Measurements from ENCODE around the gene CYTH1.
"Not testable (repeated sequence)": the region's sequence is repeated elsewhere in the genome, so short reads cannot be mapped to it uniquely, and the experiment has no call there.

CYTH1 gene

GRCh38 chr17:78787444-78787843 is 5.4 kb upstream of the CYTH1 start:
- DNase-seq (ENCODE audit: low read depth, low spot score) = no peak

DNA sequence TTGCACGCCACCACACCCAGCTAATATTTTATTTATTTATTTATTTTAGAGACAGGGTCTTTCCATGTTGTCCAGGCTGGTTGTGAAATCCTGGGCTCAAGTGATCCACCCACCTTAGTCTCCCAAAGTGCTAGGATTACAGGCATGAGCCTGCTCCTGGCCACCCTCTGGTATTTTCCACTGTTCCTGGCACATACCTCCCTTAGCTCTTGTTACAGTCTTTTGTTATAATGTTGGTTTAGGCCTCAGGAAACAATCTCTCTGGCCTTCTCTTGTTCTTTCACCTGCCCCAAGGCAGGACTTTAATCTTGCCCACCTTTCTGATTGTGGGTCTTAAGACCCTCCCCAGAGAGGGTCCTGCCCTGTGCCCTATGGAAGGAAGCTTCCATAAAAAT is 3.6 kb upstream of the CYTH1 start:
- DNase-seq (ENCODE audit: low read depth, low spot score) = no peak

DNA sequence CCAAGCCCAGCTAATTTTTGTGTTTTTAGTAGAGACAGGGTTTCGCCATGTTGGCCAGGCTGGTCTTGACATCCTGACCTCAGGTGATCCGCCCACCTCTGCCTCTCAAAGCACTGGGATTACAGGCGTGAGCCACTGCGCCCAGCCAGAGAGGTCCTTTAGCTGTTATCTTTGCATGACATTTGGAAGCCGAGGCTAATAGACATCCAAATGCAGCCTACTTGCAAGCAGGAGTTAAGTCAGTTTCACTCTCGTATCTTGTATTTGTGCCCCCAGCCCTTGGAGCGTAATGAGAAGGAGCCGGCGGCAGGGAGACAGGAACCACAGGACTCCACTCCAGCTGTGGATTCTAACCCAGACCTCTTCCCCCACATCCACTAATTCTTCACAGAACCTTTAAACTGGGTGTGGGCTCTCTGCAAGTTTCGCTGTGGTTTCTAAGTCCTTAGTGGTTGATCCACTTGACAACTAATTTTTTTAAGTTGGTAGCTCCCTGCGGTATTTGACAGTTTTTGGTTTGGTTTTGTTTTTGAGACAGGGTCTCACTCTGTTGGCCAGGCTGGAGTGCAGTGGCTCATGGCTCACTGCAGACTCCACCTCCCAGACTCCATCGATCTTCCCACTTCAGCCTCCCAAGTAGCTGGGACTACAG is 3.1 kb upstream of the CYTH1 start:
- DNase-seq (ENCODE audit: low read depth, low spot score) = no peak

DNA sequence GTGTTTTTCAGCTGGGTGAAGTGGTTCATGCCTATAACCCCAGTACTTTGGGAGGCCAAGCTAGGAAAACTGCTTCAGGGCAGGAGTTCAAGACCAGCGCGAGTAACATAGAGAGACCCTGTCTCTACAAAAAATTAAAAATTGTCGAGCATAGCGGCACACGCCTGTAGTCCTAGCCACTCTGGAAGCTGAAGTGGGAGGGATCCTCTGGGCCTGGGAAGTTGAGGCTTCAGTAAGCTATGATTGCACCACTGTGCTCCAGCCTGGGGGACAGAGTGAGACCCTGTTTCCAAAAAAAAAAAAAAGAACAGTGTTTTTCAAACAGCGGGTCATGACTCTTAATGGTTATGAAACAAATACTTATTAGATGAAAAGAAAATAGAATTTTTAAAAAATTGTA is 2.3 kb upstream of the CYTH1 start:
- DNase-seq (ENCODE audit: low read depth, low spot score) = no peak

GRCh38 chr17:78783711-78784324 is 1.7 kb upstream of the CYTH1 start:
- no peak for DNase-seq (ENCODE audit: low read depth, low spot score)

DNA sequence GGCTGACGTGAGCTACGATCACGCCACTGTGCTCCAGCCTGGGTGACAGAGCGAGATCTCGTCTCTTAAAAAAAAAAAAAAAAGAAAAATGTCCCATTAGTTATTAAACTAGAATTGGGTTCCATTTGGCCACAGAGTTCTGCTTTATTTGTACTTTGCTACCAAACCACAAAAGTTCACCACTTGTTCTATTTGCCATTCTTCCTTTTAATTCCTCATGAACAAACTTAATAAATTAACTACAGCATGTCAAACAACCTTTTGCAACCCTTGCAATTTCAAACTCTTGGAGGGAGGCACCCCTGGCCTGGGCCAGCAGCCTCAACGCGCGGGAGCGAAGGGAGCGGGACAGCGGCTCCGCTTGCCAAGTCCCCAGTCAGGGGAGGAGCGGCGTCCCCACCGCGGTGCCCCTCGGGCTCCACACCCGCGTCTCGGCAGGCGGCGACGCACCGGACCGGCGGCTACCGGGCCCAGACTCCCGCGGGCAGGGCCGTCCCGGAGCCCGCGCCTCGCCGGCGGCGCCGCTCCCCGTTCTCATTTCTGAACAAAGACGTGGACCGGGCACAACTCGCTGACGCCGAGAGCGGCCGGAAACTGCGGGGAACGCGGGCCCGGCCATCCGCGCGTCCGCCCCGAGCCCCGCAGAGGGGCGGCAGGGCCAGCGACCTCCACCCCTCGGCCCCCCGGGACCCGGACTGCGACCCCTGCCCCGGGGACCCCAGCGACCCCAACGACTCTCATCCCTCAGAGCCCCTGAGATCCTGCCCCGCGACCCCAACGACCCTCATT is 775 bp downstream of the CYTH1 start:
- no peak for DNase-seq (ENCODE audit: low read depth, low spot score)

- no peak for DNase-seq (ENCODE audit: low read depth, low spot score)
Observed at GRCh38 chr17:78780335-78780734, 1.7 kb downstream of the CYTH1 start.

DNA sequence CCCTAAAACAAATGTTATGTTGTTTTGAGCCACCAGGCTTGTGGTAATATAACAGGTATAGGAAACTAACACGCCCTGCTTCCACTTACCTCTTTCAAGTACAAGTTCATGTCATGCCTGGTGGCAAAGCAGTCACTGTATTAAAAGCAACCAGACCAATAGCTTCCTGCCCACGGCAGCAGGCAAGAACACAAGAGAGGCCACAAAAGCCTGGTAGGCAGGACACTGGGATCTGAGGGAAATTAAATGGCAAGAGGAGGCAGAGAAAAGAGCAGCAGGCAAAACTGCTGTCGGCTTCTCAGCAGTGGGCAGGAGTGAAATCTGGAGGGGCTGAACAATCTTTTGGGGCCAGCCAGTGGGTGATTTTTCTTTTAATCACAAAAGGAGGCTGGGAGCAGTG is 2.2 kb downstream of the CYTH1 start:
- no peak for DNase-seq (ENCODE audit: low read depth, low spot score)

GRCh38 chr17:78779286-78779651 is 2.8 kb downstream of the CYTH1 start:
- not testable (repeated sequence) for DNase-seq (ENCODE audit: low read depth, low spot score)

DNA sequence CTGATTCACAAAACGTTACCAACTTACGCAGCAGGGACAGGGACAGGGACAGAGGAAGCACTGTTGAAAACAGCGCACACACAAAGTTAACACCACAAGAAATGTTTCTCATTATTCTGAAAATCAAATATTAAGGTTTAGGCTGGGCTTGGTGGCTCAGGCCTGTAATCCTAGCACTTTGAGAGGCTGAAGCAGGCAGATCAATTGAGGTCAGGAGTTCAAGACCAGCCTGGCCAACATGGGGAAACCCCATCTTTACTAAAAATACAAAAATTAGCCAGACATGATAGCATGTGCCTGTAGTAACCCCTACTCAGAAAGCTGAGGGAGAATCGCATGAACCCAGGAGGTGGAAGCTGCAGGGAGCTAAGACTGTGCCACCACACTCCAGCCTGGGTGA is 4.2 kb downstream of the CYTH1 start:
- DNase-seq (ENCODE audit: low read depth, low spot score) = no peak

GRCh38 chr17:78774956-78775571 is 7.0 kb downstream of the CYTH1 start:
- no peak for DNase-seq (ENCODE audit: low read depth, low spot score)

DNA sequence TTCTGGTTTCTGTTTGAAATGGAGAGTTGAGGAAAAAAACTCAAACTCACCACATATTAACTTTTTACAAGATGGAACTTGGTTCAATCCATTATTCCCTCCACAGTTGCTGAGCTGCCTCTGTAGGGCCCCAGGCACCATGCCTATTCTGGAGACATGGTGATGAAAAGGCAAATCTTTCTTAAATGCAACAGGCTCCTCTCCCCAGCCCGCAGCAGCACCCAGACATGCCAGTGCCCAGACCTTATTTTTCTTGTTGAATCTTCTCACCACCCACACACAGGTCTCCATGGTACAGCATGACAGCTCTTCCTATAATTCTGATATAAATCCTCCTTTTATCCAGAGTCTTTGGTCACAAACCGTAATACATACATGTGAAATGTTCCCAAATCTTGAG is 7.6 kb downstream of the CYTH1 start:
- no peak for DNase-seq (ENCODE audit: low read depth, low spot score)

DNA sequence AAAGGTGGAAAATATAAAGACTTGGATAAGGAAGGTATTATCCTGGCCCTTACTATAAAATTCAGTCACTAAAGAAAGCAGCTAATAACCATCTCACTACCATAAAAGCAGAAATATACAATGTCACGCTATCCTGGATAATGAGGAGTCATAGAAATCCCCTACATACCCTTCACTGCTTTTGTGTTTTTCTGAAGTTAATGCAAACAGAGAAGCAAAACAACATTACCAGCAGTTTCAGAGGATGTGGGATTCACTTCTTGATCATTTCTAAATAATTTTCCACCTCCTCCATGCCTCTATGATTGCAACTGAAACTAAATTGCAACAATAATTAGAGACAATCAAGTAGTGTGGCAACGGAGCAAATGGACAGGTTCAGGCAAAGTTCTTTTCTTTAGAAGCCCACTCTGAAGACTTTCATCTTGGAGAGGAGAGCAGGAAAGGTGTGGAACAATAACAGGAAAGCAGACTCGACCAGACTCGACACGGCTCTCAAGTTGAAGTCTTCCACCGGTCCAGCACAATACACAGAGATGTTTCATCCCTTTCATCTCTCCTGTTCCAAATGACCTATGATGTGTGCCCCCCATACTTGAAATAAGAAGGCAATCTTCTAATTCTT is 10.2 kb downstream of the CYTH1 start:
- no peak for DNase-seq (ENCODE audit: low read depth, low spot score)

DNA sequence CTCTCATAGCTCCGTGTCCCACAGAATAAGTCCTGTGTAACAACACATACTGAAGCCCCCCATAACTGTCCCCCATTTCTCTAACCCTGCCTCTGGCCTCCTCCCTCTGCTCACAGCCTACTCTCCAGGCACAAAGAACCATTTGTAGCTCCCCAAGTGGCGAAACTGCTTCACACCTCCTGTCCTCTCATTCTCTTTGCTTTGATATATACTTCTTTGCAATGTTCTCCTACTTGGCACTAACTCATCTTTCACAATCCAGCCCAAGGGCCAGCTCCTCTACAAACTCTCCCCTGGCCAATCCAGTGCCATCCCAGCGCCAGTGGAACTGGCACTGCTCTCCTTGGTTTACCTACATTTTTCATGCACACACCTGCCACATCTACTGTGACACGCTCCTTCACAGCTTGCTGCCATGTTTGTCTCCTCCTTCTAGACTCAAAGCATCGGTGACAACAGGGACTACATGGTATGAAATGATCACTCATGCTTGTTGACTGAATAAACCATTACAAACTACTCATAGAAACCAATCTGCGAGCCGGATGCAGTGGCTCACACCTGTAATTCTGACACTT is 12.8 kb downstream of the CYTH1 start:
- no peak for DNase-seq (ENCODE audit: low read depth, low spot score)

- no peak for DNase-seq (ENCODE audit: low read depth, low spot score)
Observed at GRCh38 chr17:78767806-78768205, 14.3 kb downstream of the CYTH1 start.

GRCh38 chr17:78766743-78767294 is 15.3 kb downstream of the CYTH1 start:
- DNase-seq (ENCODE audit: low read depth, low spot score) = no peak

- DNase-seq (ENCODE audit: low read depth, low spot score) = no peak
Observed at GRCh38 chr17:78766225-78766624, 15.8 kb downstream of the CYTH1 start.

DNA sequence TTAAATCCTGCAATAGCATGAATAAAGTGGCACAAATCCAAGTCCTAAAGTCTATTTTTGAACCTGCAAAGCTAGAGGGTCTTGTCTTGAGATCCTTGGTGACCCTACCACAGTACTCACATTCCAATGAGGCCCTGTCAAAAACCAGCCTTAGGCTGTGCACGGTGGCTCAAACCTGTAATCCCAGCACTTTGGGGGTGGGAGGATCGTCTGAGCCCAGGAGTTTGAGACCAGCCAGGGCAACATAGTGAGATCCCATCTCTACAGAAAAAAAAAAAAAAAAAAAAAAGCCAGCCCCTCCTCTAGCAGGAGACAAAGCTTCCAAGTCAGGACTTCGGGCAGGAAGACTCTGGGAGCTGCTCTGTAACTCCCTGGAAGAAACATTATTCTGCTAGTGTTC is 16.3 kb downstream of the CYTH1 start:
- no peak for DNase-seq (ENCODE audit: low read depth, low spot score)

GRCh38 chr17:78764871-78765270 is 17.2 kb downstream of the CYTH1 start:
- no peak for DNase-seq (ENCODE audit: low read depth, low spot score)

DNA sequence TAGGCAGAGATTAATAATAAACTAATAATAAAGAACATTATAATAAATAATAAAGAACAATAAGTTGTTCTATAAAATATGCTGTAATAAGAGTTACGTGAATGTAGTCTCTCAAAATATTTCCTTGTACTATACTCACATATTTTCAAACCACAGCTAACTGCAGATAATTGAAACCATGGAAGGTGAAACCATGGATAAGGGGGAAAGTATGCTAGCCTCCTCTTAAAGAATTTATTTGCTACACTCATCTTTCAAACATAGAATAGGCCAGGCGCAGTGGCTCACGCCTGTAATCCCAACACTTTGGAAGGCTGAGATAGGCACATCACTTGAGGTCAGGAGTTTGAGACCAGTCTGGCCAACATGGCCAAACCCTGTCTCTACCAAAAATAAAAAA is 18.5 kb downstream of the CYTH1 start:
- no peak for DNase-seq (ENCODE audit: low read depth, low spot score)

- no peak for DNase-seq (ENCODE audit: low read depth, low spot score)
Observed at GRCh38 chr17:78761789-78762406, 20.2 kb downstream of the CYTH1 start.

Data from brain pericyte (primary cell).